Measurements from ENCODE around the gene FLYWCH2.

GRCh38 chr16:2846511-2847310 is 36.3 kb upstream of the FLYWCH2 start:
- no peak for TF ChIP-seq NR2C2 (CRISPR knock-in tag; IDR thresholded peaks at IDR 0.05; ENCODE audit: borderline replicate concordance)
- TF ChIP-seq CREM (IDR thresholded peaks at IDR 0.05): no peak
- TF ChIP-seq CREM (CRISPR knock-in tag; IDR thresholded peaks at IDR 0.05): no peak
- TF ChIP-seq ETV6 (CRISPR knock-in tag; conservative IDR thresholded peaks at IDR 0.05): no peak
- TF ChIP-seq, protein P1, sequence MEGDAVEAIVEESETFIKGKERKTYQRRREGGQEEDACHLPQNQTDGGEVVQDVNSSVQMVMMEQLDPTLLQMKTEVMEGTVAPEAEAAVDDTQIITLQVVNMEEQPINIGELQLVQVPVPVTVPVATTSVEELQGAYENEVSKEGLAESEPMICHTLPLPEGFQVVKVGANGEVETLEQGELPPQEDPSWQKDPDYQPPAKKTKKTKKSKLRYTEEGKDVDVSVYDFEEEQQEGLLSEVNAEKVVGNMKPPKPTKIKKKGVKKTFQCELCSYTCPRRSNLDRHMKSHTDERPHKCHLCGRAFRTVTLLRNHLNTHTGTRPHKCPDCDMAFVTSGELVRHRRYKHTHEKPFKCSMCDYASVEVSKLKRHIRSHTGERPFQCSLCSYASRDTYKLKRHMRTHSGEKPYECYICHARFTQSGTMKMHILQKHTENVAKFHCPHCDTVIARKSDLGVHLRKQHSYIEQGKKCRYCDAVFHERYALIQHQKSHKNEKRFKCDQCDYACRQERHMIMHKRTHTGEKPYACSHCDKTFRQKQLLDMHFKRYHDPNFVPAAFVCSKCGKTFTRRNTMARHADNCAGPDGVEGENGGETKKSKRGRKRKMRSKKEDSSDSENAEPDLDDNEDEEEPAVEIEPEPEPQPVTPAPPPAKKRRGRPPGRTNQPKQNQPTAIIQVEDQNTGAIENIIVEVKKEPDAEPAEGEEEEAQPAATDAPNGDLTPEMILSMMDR (CRISPR knock-in tag; IDR thresholded peaks at IDR 0.05): no peak
- TF ChIP-seq POLR2AphosphoS5 (IDR thresholded peaks at IDR 0.05; ENCODE audit: low read depth, low read length): no peak

Measured in HepG2 (cell line).